Stimulated activated CD8-positive, alpha-beta memory T cell treated with anti-CD3 and anti-CD28 coated beads, Interleukin-12 subunit alpha, Interleukin-12 subunit beta, amount 100 ng/mL, for 4 hours (primary cell): ENCODE data around the gene SERPINA5.

ENCODE experiments used
- DNase-seq: peaks from one replicate; pipeline ENCODE4 v3.0.0-alpha.2; 2020; ENCODE audit warnings: low read depth

SERPINA5 gene

DNA sequence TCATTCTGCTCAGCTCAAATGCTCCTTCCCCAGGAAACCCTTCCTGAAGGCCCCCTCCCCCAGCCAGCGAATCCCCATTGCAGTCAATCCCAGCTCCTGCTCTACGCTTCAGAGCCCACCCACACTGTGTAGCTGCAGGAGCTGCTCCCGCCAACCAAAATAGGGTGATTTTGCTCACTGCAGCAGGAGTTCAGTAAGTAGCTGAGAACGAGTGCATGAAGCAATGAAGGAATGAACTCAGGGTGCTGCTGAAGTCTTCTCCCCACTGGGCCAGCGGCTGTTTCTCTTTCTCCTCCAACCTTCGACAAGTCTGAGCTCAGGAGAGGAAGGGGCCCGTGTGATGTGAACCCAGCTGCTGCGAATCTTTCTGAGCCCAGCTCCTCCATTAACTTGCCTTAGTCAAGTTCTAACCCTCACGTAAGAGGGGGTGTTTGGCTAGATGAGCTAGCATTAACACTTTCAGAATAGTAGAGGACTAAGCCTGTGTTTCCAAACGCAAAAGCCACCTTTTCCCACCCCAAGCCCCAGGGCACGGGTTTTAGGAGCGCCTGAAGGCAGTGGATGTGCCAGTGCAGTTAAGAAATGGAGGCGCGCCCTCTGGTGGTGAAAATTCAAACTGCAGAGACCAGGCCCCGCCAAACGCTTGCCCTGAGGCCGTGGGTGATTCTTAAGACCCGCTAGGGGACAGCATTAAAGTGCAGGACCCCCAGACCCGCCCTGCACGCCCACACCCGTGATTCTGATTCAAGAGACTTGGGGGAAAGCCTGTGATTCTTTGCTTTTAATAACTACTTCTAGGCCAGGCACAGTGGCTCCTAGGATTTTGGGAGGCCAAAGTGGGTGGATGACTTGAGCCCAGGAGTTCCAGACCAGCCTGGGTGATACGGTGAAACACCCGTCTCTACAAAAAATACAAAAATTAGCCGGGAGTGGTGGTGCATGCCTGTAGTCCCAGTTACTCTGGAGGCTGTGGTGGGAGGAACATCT is 31.9 kb upstream of the SERPINA5 start:
- DNase-seq, result peak; percentile 6

DNA sequence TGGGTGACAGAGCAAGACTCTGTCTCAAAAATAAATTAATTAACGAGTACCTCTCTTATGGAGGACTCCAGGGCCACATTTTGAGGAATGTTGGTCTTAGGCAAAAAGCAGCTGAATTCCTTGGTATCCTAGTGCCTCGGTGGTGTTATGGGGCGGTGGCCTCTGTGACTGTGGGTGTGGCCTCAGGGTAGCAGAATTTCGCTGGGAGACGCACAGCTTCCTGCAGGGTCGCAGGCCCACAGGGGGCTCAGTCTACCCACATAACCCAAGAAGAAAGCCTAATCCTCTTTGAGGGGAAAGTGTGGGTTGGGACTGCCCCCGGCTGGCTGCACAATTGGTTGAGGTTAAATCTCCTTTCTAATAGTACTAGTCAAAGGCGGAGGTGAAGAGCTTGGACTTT is 31.2 kb upstream of the SERPINA5 start:
- DNase-seq, result no peak

DNA sequence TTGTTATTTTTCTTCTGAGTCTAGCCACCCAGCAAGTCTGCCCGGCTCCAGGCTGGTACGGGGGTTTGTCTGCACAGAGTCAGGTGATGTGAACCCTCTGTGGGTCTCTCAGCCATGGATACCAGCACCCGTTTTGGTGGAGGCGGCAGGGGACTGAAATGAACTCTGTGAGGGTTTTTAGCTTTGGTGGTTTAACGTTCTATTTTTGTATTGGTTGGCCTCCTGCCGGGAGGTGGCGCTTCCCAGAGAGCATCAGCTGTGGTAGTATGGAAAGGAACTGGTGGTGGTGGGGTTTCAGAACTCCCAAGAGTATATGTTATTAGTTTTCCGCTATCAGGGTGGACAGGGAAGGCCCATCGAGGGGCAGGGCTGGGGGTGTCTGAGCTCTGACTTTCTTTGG is 25.2 kb upstream of the SERPINA5 start:
- DNase-seq, result no peak

DNA sequence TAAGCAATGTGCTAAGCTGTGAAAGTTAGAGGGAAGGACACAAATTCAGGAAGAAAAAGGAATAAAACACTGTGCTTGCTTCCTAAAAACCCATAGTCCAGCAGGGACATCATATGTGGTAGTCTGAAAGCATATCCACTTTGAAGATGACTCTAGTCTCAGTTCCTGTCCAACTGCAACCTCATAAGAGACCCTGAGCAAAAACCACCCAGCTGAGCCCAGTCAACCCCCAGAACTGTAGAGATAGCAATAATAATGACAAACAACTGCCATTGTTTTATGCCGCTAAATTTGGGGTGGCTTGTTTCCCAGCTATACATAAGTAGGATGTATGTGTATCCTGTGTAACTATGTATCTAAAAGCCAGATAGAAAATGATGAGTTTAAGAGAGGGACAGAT is 23.9 kb upstream of the SERPINA5 start:
- no peak for DNase-seq

DNA sequence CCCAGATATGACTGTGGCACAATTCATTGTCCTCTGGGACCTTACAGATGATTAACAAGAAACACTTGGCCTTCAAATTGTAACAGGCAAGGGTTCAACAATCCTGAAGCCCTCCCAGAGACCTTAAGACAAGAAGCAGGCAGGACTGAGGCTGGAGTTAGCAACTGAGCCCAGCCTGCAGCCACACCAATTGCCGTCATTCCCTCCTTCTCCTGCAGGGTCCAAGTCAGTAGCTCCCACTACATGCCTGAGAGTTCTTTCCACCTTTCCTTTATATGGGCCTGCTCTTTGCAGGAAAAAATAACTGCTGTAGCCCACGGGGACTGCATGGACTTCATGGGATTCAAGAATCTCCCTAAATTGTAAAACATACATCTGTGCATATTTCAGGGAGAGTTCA is 22.4 kb upstream of the SERPINA5 start:
- no peak for DNase-seq

DNA sequence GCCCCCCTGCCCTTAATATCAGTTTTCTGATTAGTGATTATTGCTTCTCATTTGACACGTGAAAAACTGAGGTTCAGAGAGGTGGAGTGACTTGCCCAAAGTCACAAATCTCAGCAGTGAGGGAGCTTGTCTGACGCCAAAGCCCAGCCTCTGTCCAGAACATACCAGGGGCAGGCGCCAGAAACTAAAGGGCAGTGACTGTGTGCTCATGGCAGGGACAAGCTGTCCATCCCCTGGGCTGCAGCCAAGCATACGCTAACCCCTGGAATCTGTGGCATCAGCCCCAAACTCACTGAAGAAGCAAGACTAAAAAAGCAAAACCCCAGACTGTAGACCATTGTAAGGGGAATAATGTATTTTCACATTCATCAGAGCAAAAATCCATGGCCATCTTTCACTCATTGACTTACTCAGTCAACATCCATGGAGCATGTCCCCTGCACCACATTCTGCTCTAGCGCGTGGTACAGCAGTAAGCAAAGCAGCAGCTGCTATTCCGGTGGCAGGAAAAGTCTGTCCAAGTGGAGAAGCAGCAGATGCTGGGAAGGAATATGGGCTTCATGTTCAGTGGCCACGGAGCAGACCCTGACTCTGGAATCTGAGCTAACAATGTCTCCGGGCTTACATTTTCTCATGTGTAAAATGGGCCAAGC is 21.5 kb upstream of the SERPINA5 start:
- DNase-seq, result no peak

DNA sequence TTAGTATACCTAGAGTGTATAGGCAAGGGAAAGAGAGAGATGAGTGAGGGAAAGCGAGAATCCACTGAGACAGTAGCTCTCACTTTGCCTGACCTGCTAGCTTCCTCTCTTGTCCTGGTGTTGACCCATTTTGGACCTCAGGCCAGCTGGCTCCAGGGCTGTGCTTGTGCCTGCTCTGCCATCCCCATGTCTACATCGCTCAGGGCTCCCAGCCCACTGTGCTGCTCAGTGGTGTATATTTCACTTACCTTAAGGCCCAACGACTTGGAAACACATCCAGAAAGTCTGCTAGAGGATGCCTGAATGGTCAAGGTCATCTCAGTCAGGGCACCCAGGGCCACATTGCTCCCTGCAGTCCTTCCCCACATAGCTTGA is 20.9 kb upstream of the SERPINA5 start:
- no peak for DNase-seq

DNA sequence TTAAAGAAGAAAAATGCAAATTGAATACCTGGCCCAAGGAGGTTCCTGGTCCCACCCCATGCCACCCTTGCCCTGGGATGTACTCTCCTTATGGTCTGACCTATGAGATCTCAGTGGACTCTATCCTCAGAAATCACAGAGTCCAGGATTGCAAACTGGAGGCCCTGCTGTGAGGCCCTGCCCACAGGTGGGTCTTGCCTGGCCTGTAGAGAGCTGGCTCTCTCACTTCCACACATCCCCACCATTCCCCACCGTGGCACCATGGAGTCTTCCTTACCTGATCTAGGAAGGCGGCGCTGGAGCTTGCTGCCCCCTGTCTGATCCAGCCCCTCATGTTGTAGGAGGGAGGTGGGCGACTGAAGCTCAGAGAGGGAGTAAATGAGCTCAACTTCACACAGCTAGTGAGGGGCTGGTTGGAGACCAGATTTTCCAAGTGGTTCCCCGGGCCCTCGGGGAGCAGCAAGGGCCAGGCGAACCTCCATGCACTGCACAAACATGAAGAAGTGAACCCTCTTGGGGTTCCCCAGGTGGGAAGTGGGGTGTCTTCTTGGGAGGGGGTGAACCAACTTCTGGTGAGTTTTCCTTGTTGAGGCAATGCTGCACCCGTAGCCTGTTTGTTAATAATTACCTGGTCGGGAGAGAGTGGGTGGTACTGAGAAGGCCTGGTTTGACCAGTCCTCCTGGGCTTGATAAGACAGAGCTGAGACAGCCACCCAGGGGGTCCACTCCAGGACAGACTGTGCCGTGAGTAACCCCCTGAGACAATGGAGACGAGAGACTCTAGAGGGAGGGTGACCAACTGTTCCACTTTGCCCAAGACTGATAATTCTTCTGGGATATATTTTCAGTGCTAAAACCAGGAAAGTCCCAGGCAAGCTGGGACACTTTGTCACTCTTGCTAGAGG is 20.2 kb upstream of the SERPINA5 start, which contains the start of gene SERPINA4:
SERPINA4 (plus strand) TSS at position 692 of the 905 bp plus-strand sequence. CDS start 2,041 bp downstream, outside the sequence.
- DNase-seq, result no peak

DNA sequence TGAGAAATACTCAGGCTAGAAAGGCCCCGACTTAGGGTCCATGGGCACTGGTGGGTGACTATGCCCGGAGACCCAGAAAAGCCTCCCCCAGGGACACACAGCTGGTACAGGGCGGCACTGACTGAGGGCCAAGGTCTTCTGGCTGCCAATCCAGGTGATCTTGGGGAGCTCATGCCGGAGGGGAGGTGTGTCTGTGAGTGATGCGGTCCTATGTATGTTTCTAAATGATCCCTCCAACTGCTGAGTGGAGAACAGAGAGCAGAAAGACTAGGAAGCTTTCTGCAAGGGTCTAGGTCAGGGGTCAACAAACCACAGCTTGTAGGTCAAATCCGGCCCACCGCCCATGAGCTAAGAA is 19.6 kb upstream of the SERPINA5 start:
- DNase-seq, result no peak

DNA sequence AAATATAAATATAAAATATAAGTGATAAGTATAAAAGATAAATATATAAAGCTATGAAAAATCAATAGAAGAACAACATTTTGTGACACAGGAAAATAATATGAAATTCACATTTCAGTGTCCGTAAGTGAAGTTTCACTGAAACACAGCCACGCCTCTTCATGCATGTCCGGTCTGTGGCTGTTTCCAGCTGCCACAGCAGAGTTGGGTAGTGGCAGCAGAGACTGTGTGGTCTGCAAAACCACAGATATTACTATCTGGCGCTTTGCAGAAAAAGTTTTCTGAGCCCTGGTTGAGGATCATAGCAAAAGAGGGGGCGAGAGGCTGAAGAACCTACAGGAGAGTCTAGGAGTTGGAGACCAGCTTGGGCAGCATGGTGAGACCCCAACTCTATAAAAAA is 19.2 kb upstream of the SERPINA5 start:
- no peak for DNase-seq

DNA sequence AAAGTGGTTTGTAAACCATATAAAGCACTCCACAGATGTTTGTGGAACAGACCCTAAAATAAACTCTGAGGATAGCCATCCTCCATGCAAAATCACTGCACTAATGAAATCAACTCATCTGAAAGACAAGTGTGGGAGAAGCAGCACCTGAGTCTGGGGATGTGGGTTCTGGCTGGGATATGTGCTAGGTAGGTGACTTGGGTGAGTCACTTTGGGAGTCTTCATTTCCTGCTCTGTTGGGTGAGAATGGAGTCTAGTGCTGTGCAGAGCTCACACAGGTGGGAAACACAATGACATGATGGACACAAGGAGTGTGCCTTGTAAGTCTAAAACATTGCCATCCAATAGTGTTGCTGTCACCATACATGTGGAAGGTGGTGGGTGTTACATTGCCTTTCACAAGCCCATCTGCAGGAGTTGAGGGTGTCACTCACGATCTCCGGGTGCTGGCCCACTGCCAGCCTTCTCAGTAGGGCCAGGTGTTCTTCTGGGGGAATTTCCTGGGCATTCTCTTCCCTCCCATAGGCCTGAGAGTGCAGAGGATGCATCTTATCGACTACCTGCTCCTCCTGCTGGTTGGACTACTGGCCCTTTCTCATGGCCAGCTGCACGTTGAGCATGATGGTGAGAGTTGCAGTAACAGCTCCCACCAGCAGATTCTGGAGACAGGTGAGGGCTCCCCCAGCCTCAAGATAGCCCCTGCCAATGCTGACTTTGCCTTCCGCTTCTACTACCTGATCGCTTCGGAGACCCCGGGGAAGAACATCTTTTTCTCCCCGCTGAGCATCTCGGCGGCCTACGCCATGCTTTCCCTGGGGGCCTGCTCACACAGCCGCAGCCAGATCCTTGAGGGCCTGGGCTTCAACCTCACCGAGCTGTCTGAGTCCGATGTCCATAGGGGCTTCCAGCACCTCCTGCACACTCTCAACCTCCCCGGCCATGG is 18.0 kb upstream of the SERPINA5 start:
- no peak for DNase-seq

DNA sequence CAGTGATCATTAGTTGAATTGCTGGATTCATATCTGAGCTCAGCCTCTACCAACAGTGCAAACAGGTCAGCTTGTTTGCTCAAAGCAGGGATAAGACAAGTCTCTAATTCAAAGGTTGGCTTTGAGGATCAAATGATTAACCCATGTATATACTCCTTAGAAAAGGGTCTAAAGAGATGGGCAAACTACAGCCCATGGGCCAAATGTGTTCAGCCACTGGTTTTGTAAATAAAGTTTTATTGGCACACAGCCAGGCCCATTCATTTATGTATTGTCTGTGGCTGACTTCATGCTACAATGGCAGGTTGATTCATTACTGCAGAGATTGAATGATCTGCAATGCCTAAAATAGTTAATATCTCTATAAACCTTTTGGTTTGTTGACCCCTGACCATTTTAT is 16.8 kb upstream of the SERPINA5 start:
- no peak for DNase-seq

DNA sequence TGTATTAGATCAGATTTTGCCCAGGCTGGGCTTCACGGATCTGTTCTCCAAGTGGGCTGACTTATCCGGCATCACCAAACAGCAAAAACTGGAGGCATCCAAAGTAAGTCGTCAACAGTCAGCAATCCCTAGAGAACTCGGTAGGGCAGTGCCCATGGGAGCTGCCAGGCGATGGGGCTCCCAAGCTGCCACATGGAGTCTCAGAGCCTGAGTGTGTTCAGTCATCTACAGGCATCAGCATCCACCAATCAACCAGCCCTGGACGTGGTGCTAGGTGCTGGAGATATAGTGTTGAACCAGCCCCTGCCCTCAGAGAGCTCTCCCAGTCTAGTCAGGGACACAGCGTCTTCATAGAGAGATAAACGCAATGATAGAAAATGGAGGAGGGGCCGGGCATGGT is 13.0 kb upstream of the SERPINA5 start:
- DNase-seq, result no peak

DNA sequence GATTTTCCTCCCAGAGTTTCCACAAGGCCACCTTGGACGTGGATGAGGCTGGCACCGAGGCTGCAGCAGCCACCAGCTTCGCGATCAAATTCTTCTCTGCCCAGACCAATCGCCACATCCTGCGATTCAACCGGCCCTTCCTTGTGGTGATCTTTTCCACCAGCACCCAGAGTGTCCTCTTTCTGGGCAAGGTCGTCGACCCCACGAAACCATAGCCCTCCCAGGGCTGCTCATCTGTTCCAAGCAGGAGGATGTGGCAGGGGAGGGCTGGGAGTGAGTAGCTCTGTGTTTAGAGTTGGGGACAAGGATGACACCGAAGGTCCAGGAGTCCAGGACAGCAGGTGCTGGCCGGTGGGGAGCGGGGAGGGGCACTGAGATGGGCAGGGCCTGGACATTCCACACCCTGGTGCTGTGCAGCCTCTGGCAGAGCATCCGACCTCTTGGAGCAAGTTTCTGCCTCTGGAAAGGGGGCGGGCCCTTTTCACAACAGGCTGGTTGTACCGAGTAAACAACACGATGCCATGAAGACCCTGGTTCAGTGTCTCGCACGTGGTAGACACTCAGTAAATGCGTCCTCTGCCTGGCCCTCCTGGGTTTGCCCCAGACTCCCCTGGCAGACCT is 11.7 kb upstream of the SERPINA5 start:
- DNase-seq, result no peak

DNA sequence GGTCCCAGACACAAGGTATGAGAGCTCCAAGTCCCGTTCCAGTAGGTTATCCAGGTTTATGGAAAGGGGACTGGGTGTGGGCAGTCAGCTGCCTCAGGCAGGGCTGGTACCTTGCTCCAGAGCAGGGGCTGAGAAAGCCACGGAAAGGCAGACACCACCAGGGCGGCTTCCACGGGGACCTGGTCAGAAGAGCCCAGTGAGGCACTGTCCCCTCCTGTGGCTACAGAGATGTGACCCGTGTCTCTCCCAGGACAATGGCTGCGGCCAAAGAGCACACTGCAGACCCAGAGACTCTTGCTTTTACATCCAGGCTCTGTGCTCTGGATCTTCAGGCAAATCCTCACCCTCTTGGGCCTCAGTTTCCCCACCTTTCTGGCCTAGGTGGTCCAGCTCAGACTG is 11.2 kb upstream of the SERPINA5 start:
- no peak for DNase-seq

DNA sequence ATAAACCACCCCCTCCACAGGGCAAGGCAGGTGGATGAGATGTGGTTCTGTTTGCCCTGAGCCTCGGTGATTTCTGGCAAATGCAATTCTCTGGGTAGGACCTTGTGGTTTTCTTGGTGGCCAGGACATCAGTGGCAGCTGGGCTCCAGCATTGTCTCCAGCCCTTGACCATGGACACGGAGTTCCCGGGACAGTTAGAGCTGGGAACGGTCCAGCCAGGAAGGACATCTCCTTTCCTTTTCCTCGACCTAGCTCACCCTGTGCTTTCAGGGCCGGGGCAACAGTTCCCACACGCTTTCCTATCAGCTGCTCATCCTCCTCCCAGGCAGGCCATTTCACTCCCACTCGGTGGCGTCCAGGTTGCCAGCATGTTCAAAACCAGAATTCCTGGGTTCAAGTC is 10.8 kb upstream of the SERPINA5 start:
- DNase-seq, result no peak

DNA sequence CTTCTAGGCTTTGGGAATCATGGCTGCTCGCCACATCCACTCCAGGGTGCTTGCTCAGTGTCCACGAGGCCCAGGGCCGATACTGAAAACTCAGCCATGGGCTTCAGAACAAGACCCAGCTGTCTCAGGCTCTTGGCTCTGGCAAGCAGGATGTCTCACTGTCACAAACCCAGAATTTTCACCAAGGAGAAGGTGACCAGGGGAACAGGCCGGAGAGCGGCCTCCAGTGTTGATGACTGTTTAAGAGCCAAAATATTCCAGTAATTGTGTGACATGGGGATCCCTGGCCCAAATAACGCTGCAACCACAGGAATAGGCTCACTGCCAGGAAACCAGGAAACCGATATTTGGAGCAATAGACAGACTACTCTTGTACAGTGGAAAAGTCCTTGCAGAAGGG is 9.8 kb upstream of the SERPINA5 start:
- DNase-seq, result no peak

DNA sequence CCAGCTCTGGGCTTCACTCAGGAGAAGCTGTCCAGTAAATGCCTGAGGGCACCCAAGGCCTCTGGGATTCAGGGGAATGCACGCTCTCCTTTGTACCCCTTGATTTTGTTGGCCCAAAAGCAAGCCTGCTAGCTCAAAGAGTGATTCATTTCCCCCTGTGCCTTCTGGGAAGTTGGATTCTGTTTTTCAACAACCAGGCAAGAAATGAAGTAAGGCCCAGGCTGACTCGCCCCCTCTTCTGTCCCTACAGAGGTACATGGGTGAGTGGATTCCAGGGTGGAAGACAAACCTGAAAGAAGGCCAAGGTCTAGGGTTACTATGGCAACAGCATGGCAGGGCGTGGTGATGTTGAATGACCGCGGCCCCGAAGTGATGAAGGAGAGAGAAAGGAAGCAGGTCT is 9.3 kb upstream of the SERPINA5 start:
- no peak for DNase-seq

DNA sequence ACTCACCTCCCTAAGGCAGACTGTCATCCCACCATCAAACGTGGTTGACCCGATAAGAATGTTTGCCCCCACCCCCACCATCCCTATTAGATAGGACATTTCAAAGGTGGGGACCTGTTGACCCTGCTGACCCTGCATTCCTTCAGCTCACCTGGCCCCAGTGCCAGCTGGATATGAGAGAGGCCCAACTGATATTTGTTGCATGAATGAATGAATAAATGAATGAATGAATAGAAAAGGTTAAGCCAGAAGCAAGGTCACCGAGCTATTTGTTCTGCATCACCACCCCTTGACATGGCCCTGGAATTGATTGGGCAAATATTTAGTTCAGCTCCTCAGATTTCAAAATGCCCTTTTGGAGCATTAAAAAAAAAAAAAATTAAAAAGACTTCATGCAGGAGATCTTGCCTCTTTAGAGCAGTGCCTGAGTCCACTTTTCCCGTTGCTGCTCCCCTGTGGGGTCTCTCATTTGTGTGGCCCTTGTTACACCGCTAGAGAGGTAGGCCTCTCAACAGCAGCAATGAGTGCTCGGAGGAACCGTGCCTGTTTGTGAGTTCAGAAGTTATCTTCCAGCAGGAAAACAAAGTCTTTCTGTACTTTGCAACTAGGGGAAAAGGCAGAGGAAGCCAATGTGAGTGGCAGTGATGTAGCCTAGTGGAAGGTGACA is 8.5 kb upstream of the SERPINA5 start:
- DNase-seq, result no peak
